SK-N-MC (cell line): Measurements from ENCODE around the gene TUBB4A.

Experiments
- EZH2 ChIP-seq: fragments of 200-600 bp; sonication (generic); IDR thresholded peaks from one replicate; pipeline ENCODE4 v1.6.1; 2017; ENCODE audit warnings: antibody characterized with exemption
- POLR2AphosphoS5 ChIP-seq: IDR thresholded peaks from 2 replicates; pipeline ENCODE4 v1.6.1; 2012; ENCODE audit warnings: mild to moderate bottlenecking, low read depth, low read length, borderline replicate concordance

DNA sequence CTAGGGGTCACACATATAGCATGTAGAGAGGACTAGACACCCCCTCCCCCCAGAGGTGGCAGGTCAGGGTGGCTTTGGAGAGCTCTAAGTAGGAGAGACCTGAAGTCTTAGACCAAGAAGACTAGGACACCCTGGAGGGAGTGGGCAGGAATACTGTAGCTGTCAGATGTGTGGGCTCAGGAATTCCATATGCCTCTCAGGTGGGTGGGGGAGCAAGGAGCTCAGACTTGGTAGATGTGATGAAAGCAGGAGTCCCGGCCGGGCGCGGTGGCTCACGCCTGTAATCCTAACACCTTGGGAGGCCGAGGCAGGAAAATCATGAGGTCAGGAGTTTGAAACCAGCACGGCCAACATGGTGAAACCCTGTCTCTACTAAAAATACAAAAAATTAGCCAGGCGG lies 36.4 kb downstream of the TUBB4A start:
- TF ChIP-seq EZH2 (no peak), POLR2AphosphoS5 (no peak)
